SK-N-SH (cell line): ENCODE measurements around the gene XRRA1.

ENCODE experiments used
- EP300 ChIP-seq, 2 experiments: IDR thresholded peaks; 2 replicates each; pipeline versions ENCODE4 v1.4.0 to v1.6.1; 2012; ENCODE audit warnings: borderline replicate concordance in 1 of 2, low read depth in 1 of 2, low read length in 1 of 2
- EZH2phosphoT487 ChIP-seq: fragments of 200-600 bp; sonication (generic); IDR thresholded peaks from 2 replicates; pipeline ENCODE4 v1.6.1; 2017; ENCODE audit warnings: low read depth, mixed run types, mild to moderate bottlenecking, antibody characterized with exemption, moderate library complexity, borderline replicate concordance
- POLR2AphosphoS5 ChIP-seq: IDR thresholded peaks from 2 replicates; pipeline ENCODE4 v1.6.1; 2012; ENCODE audit warnings: low read depth, low read length
- RFX5 ChIP-seq: IDR thresholded peaks from 2 replicates; pipeline ENCODE4 v1.6.1; 2012; ENCODE audit warnings: mild to moderate bottlenecking, improper control_type of control experiment, low read length
- TF ChIP-seq, protein P1 (sequence below): fragments of 200-600 bp; sonication (generic); IDR thresholded peaks from 2 replicates; pipeline ENCODE4 v1.6.1; 2017; ENCODE audit warnings: antibody characterized with exemption, mild to moderate bottlenecking, moderate library complexity
- TF ChIP-seq, protein P2 (sequence below): IDR thresholded peaks from 2 replicates; pipeline ENCODE4 v1.6.1; 2012; ENCODE audit warnings: mild to moderate bottlenecking, low read depth, low read length, moderate library complexity

DNA sequence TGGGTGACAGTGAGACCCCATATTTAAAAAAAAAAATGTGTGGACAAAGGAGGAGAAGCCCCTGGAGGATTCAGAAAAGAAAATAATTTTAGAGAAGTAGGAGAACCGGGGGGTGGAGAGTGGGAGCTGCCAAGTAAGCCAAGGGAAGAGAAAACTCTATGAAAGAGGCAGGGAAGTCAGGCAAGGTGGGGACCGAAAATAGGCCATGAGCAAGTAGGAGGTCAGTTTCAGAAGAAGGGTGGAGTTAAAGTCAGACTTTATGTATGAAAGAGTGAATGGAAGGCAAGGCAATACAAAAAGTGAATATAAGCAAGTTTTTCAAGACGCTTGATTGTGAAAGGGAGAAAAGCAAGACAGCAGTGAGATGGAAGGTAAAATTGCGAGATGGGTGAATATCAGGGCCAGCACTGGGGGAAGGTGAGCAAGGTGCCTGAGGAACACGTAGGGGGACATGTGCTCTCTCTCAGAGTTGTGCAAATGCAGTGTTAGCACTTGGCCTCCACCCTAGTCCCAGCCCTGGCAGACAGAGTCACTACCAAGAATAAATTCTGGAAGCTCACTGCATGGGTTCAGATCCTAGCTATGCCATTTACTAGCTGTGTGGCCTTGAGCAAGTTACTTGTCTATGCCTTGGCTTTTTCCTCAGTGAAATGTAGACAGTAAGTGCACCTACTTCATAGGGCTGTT lies 6.7 kb downstream of the XRRA1 start:
- TF ChIP-seq, protein P1, sequence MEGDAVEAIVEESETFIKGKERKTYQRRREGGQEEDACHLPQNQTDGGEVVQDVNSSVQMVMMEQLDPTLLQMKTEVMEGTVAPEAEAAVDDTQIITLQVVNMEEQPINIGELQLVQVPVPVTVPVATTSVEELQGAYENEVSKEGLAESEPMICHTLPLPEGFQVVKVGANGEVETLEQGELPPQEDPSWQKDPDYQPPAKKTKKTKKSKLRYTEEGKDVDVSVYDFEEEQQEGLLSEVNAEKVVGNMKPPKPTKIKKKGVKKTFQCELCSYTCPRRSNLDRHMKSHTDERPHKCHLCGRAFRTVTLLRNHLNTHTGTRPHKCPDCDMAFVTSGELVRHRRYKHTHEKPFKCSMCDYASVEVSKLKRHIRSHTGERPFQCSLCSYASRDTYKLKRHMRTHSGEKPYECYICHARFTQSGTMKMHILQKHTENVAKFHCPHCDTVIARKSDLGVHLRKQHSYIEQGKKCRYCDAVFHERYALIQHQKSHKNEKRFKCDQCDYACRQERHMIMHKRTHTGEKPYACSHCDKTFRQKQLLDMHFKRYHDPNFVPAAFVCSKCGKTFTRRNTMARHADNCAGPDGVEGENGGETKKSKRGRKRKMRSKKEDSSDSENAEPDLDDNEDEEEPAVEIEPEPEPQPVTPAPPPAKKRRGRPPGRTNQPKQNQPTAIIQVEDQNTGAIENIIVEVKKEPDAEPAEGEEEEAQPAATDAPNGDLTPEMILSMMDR = no peak
- TF ChIP-seq EZH2phosphoT487 (no peak), POLR2AphosphoS5 (no peak), EP300 (IDR thresholded peaks at IDR 0.05; ENCODE audit: borderline replicate concordance in 1 of 2, low read depth in 1 of 2, low read length in 1 of 2) (no peak), RFX5 (no peak)
- TF ChIP-seq, protein P2, sequence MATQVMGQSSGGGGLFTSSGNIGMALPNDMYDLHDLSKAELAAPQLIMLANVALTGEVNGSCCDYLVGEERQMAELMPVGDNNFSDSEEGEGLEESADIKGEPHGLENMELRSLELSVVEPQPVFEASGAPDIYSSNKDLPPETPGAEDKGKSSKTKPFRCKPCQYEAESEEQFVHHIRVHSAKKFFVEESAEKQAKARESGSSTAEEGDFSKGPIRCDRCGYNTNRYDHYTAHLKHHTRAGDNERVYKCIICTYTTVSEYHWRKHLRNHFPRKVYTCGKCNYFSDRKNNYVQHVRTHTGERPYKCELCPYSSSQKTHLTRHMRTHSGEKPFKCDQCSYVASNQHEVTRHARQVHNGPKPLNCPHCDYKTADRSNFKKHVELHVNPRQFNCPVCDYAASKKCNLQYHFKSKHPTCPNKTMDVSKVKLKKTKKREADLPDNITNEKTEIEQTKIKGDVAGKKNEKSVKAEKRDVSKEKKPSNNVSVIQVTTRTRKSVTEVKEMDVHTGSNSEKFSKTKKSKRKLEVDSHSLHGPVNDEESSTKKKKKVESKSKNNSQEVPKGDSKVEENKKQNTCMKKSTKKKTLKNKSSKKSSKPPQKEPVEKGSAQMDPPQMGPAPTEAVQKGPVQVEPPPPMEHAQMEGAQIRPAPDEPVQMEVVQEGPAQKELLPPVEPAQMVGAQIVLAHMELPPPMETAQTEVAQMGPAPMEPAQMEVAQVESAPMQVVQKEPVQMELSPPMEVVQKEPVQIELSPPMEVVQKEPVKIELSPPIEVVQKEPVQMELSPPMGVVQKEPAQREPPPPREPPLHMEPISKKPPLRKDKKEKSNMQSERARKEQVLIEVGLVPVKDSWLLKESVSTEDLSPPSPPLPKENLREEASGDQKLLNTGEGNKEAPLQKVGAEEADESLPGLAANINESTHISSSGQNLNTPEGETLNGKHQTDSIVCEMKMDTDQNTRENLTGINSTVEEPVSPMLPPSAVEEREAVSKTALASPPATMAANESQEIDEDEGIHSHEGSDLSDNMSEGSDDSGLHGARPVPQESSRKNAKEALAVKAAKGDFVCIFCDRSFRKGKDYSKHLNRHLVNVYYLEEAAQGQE = no peak
